GM18909 (cell line): ENCODE data around the gene COG3.

ENCODE experiments used
- ATAC-seq: cut with Tn5 transposase; IDR thresholded peaks from one replicate; pipeline ENCODE4 v1.9.1; 2021; ENCODE audit warnings: mild to moderate bottlenecking; ENCODE audit not compliant: unreplicated experiment, poor library complexity

Gene COG3

DNA sequence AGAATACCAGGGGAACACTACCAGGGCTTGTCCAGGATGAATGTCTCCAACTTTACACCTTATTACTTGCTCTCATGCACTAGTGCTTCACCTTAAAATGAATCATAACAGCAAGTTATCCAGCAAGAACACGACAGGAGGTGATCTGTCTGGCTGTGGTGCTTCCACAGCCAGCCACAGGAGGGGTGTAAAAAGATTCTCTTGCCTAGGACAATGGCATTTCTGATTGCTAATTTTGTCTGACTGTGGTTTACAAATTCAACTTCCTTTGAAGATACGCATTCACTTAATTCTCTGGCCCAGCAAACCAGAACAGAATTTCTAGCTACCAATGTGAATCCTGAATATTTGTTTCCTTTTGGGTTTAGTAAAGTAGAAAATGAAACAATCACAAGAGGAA, 23.1 kb upstream of the COG3 start:
- no peak for ATAC-seq

DNA sequence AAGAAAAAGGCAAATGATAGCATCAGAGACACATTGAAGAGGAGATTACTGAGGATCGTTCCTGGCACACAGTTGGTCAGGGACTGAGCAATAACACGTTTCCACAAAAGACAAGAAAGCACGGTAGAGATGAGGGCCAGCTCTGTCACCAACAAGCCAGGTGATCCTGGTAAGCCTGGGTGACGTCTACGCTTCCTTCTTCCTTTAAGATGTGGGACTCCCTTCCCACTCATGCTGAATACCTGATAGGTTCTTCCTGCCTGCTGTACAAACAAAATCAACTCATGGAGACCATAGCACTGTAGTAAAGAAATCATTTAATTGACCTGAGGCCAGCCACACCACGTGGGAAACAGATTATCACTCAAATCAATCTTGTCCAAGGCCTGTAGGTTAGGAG, 19.7 kb upstream of the COG3 start:
- ATAC-seq, result no peak

DNA sequence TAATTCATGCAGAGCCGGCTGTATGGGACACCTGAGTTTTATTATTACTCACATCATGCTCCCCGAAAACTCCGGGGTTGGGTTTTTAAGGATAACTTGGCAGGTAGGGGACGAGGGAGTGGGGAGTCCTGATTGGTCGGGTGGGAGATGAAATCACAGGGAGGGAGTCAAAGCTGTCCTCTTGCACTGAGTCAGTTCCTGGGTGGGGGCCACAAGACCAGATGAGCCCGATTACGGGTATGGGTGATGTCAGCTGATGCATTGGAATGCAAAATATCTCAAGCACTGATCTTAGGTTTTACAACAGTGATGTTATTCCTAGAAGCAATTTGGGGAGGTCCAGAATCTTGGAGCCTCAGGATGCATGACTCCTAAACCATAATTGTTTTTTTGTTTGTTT, 18.6 kb upstream of the COG3 start:
- ATAC-seq, result no peak

DNA sequence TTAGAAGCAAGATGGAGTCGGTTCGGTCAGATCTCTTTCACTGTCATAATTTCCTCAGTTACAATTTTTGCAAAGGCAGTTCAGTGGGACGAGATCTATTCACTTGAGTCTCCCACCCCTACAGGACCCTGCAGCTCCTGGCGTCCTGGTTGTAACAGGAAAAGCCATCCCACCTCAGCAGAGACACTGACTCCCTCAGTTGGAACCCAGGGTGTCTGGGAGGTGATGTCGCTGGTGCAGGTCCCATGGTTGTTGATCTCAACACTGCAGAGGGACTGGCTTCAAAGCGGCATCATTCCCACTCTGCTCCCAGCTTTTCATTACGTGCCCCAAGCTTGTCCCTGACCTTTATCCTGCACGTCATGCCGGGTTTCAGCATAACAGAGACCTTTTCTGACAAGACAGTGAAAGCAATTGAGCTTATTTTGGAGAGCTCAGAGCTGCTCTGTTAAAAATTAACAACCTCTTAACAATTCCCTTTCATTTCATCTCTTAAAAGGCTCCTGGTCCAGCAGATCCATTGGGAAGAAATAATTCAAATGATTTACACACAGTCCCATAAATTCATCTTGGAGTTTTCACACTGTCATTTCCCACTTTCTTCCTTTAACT, 17.6 kb upstream of the COG3 start:
- ATAC-seq, result no peak

DNA sequence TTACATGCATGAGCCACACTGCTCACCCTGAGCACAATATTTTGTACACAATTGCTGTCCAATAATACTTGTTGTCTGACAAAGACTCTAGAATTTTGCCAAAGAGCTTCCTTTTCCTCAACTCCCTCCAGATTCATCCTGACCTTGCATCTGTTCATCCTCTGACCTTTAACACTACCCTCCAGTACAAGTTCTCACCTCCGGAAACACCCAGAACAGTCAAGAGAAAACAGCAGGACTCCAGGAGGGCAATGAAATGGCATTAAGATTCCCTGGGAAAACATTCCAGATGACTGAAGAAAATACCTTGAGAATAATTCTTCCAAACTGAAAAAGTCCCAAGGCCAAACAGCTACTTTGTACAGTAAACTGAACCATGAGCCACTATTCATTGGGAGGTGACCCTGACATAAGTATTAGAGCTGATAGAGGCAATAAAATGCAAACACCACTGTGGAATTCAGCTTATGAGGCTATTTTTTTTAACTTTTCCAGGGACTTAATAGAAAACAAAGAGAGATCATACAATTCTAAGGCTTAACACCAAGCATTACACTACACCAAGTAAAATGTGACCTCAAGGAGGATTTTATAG, 15.7 kb upstream of the COG3 start:
- no peak for ATAC-seq

DNA sequence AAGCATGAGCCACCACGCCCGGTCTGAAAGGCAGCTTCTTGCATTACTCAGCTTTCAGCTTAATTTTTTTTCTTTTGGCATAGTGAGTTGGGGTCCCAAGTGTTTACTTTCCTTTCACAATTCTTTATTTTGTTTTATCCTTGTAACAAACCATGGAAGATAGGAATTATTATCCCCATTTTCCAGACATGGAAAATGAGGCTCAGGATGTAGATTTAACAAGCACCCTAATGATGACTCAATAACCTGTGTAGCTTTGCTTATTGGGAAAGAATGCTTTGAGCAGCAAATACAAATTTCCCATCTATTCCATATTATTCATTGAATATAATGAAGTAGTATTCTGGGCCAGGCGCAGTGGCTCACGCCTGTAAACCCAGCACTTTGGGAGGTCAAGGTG, 13.5 kb upstream of the COG3 start:
- ATAC-seq, result no peak

DNA sequence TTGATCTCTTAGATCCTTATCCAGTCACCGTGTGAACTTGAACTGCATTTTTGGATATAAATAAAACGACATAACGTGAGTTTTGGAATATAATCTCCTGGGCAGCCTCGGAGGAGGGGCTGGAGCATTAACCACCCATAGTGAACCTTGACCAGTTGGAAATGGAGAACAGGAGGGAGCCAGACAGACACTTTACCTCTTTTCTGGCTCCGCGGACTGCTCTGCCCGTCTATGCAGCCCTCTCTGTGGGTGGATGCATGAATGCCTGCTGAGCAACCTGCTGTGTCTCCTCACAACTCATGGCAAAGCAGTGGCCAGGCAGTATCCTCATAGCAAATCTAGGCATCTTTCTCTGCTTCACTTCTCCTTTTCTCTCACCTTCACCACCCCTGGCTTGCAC, 10.5 kb upstream of the COG3 start:
- ATAC-seq, result no peak

DNA sequence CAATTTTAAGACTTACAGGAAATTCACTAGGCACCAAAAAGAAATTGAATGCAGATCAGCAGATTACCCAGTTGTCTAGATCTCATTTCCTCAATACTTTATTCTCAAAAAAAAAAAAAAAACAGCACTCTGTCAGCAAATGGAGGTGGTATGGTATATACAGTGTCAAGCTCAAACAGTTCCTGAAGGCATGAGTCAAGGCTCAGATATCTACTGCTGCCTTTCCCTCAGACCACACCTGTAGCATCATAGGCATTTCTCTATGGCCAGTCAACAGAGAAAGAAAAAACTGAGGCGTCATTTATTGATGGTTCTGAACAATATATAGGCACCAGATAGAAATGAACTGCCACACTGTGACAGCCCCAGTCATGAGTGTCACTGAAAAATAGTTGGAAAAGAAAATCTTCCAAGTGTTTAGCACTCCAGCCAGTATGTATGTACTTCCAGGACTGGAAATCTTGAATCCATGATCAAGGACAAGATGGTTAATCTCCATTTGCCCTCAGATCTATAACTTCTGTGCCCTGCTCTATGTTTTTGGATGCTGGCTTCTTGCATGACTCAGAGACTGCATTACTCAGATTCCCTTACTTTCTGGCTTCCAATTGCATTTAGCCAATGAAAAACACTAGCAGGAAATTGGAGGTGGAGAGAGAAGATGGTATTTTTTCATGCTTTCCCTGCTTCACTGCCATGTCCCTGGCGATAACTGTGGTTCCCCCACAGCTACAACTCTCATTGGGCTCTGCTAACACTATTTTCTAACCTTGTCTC, 8.4 kb upstream of the COG3 start:
- ATAC-seq, result no peak

DNA sequence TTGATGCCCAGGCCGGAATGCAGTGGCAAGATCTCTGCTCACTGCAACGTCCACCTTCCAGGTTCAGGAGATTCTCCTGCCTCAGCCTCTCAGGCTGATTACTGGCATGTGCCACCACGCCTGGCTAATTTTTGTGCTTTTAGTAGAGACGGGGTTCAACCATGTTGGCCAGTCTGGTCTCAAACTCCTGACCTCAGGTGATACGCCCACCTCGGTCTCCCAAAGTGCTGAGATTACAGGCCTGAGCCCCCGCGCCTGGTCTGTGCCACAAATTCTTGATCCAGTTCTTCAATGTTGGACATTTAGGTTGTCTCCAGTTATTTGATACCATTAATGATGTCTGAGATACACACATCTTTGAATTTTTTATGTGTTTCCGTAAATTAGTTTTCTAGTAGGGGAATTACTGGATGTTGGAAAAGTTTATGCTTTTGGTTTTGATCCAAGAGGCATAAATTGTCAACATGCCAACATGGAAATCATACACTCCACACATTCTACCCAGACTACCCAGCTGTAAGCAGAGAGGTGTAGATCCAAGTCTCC, 525 bp upstream of the COG3 start:
- ATAC-seq, result no peak

DNA sequence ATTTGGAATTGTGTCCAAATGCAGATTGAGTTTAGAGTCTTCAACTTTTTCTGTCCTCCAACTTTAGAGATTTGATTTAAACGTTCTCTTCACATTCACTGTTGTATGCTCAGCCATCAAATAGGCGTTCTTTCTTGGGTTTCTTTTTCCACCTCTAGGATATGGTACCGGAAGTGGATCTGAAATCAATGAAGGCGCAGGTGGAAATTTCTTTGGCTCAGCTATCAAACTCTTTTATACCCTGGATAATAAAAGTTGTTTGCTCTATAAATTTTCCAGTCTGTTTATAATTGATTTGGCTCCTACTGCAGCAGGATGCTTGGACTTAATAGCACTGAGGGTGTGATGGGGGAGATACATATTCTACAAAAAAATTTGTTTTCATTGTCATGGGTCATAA, 1.6 kb downstream of the COG3 start:
- ATAC-seq, result no peak

DNA sequence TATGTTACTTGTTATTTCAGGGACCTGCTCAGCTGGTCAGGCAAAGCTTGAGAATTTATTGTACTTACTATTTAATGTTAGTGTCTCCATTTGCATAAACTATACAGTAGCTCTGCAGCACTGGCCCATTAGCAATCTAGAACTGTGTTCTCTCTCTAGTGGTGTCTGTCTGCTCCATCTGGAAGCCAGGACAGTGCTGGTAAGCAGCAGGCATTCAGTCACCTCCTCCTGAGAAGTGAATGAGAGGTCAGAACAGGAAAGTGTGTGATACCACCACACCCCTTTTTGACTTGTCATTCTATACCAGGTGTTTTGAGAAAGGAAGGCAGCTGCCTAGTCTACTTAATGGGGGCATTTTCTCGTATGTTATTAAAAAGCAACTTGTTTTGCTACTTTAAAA, 3.9 kb downstream of the COG3 start:
- no peak for ATAC-seq

DNA sequence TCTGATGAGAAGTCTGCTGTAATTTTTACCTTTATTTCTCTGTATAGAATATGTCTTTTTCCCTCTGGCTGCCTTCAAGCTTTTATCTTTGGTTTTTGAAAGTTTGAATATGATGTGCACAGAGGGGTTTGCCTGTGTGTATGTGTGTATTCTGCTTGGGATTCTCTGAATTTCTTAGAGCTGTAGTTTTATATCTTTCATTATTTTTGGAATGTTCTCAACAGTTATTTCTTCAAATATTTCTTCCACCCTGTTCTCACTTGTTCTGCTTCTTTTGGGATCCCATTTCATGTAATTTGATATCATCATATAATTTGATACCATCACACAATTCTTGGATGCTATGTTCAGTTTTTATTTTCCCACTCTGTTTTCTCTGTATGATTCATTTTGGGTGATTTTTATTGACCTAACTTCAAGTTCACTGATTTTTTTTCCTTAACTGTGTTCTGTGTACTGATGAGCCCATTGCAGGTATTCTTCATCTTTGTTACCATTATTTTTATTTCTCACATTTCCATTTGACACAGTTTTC, 7.5 kb downstream of the COG3 start:
- no peak for ATAC-seq

DNA sequence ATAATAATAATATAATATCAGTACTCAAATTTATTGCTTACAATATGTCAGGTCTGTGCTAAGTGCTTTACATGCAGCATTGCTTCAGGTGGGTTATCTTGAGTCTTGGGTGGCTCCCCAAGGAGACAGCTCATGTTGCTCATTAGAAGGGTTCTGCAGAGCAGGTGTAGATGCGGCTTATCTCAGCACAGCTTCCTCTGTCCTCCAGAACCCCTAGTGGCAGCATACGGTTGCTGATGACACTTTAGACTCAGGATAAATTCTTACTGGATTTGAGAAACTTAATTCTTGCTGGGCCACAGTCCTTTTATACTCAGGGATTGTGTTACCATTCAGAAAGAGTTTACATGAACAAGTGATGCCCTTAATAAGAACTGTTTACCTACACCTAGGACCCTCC, 8.9 kb downstream of the COG3 start:
- no peak for ATAC-seq

DNA sequence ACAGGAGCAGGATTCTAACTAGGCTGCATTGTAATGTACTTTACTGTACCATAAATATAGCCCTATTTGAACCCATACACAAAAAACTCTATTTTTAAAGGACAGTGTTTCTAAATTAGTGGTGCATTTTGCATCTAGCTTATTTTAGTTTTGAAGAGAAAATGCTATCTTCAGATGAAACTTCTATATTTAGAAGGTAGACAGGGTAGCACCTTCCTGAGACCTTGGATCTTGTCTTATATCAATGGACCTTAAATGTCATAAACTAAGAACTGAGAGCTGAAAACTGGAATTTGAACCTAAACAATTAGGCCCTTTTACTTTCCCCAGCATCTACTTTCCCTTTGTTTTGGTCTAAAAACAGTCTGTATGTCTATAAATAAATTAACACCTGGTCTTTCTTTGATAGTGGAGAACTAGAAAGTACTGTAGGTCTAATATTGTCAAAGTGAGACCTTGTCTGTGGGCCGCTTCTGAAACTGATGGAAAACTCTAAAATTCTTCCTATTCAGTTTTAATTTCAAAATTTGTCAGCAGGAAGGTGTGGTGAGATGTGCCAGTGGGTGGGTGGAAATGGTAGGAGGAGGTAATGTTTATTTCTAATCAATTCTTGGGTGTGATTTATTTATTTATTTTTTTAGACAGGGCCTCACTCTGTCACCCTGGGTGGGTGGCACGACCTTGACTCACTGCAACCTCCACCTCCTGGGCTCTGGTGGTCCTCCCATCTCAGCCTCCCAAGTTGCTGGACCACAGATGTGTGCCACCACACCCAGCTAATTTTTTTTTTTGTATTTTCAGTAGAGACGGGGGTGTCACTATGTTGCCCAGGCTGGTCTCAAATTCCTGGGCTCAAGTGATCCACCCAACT, 10.1 kb downstream of the COG3 start:
- no peak for ATAC-seq

DNA sequence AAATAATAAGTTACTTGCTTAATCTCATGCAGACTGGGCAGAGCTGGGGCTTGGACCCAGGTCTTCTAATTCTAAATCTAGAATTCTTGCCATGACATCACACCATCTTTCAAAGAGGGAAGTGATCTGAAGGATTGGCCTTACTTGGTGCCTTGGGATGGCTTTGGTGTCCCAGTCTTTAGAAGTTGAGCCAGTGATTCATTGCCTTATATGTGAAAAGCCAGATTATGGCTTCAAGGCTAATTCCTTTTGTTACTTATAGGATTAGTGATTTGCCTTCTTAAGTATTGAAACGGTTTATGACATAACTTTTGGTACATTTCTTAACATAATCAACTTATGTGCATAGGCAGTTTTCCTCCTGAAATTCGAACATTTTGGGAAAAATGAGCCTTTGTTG, 14.9 kb downstream of the COG3 start:
- no peak for ATAC-seq

DNA sequence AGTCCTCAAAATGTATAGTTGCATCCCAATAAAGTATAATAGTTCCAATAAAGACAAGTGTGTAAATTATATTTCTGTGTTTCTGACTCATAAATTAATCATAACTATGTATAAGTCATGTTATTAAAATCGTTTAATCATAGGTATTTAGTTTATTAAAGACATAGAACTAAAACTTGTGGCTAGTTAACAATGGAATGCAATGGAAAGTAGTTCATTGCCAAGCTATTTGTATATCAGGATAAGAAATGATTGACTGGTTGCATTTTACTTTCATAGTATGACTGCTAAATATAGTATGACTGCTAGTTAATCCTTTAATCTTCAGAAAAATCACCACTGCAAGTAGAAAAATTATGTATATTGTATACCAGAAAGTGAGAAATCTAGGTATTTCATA, 16.9 kb downstream of the COG3 start:
- ATAC-seq, result no peak

DNA sequence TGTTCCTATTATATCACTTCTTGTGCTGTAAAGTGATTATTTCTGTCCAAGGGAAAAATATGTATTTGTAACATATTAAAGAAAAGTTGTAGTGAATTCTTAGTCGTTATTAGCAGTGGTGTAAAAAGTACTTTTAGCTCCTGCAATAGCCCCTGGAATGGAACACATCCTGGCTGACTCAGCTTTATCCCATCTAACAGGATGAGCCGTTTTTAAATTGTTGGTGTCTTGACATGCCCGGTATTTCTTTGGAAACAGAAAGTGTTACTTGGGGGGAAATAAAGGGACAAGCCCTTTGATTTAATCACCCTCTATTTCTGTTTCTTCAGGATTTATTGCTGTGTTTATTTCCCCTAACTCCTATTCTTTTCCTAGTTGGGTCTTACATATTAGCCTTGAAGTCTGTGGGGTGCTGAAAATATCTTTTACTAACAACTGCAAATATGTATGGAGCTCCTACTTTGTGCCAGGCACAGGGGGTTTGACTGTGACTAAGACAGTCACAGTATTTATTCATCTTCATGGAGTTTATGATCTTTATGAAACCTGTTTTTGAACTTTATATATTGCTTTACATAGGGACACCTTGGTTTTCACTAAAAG, 17.9 kb downstream of the COG3 start:
- no peak for ATAC-seq

DNA sequence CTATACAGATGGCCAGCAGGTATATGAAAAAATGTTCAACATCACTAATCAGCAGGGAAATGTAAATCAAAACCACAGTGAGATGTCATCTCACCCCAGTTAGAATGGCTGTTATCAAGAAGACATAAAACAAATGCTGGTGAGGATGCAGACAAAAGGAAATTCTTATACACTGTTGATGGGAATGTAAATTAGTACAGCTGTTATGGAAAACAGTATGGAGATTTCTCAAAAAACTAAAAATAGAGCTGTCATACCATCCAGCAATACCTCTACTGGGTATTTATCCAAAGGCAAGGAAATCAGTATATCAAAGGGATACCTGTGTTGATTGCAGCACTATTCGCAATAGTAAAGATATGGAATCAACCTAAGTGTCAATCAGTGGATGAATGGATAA, 22.9 kb downstream of the COG3 start:
- no peak for ATAC-seq

DNA sequence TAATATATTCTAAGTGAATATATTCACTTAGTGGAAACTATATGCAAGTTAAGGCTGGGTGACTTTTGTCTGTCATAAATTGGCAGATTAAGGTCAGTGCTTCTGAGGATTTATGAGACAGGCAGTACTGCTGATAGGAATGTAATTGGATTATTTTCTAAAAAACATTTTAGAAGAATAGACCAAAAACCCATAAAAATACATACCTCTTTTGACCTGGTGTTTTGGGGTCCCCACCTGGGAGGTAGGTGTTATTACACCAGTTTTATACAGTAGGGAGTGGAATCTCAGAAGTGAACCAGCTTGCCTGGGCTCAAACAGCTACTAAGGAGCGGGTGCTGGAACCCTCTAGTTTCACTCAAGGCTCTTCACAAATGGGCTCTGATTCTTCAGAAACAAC, 25.3 kb downstream of the COG3 start:
- ATAC-seq, result no peak

DNA sequence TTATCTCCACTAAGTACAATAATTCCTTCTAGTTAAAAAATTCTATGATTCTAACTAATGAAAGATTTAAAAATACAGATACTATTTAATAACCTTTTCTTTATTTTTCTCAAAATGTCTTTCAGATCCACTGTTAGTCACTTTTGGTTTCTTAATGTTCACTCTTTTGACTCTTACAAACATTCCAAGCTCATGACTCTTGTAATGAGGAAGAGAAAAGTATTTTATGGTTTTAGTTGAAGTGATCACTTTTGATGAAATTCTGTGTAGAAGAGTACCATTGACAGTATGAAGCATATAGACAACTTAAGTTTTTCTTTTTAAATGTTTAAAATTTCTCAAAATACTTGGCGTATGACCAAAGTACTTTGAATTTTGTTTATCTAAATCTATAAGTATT, 27.8 kb downstream of the COG3 start:
- ATAC-seq, result no peak
